SU-DHL-6 (cell line): ENCODE measurements around the gene CLCA4.

Experiments used
- H2AFZ ChIP-seq: fragments of 200-600 bp; sonication (generic); 2 replicates; pipeline ENCODE4 v1.6.1; 2014; ENCODE audit warnings: low read depth, mild to moderate bottlenecking, moderate library complexity, mixed read lengths, antibody characterized with exemption, low read length; ENCODE audit not compliant: severe bottlenecking
- H3F3A ChIP-seq: fragments of 200-600 bp; shearing (Covaris generic); 2 replicates; pipeline ENCODE4 v1.6.0; 2016; ENCODE audit warnings: antibody characterized with exemption, mild to moderate bottlenecking; ENCODE audit not compliant: insufficient read depth
- H3K27ac ChIP-seq: fragments of 200-600 bp; sonication (generic); 2 replicates; pipeline ENCODE4 v1.5.1; 2016; ENCODE audit warnings: low read depth, mild to moderate bottlenecking, low read length, moderate library complexity, mixed read lengths
- H3K27me3 ChIP-seq: fragments of 200-600 bp; sonication (generic), shearing (Covaris generic); 2 replicates; pipeline ENCODE4 v1.6.0; 2014; ENCODE audit warnings: mild to moderate bottlenecking, low read length
- H3K36me3 ChIP-seq: fragments of 200-600 bp; sonication (generic); 2 replicates; pipeline ENCODE4 v1.6.1; 2014; ENCODE audit warnings: mild to moderate bottlenecking, low read length, mixed read lengths
- H3K4me2 ChIP-seq: fragments of 300-600, 200-600 bp; shearing (Covaris generic), sonication (generic); 2 replicates; pipeline ENCODE4 v1.6.0; 2014; ENCODE audit warnings: low read length, low read depth, mild to moderate bottlenecking; ENCODE audit not compliant: poor library complexity, severe bottlenecking
- H3K4me3 ChIP-seq: fragments of 200-600 bp; sonication (generic); 2 replicates; pipeline ENCODE4 v1.5.1; 2014; ENCODE audit warnings: antibody characterized with exemption, low read length, mild to moderate bottlenecking, mixed read lengths; ENCODE audit not compliant: insufficient read depth, poor library complexity, severe bottlenecking
- H3K79me2 ChIP-seq: fragments of 200-600 bp; sonication (generic); 2 replicates; pipeline ENCODE4 v1.6.1; 2014; ENCODE audit warnings: mild to moderate bottlenecking, low read length, moderate library complexity; ENCODE audit not compliant: insufficient read depth
- H3K9ac ChIP-seq: fragments of 200-600 bp; sonication (generic); 2 replicates; pipeline ENCODE4 v1.7.0; 2014; ENCODE audit warnings: mild to moderate bottlenecking, low read length
- H3K9me2 ChIP-seq: fragments of 200-600 bp; sonication (generic); replicated peaks from 2 replicates; pipeline ENCODE4 v1.6.1; 2014; ENCODE audit warnings: low read length; ENCODE audit not compliant: insufficient read depth
- H3K9me3 ChIP-seq: fragments of 200-600 bp; sonication (generic); 2 replicates; pipeline ENCODE4 v1.6.1; 2014; ENCODE audit warnings: low read length, mixed read lengths; ENCODE audit not compliant: insufficient read depth
- H4K20me1 ChIP-seq: fragments of 200-600 bp; sonication (generic); 2 replicates; pipeline ENCODE4 v1.6.1; 2014; ENCODE audit warnings: low read depth, mild to moderate bottlenecking, antibody characterized with exemption, low read length, moderate library complexity, mixed read lengths
- CTCF ChIP-seq: fragments of 200-600 bp; sonication (generic); IDR thresholded peaks from one replicate; pipeline ENCODE4 v1.5.1; 2017; ENCODE audit warnings: antibody characterized with exemption, mild to moderate bottlenecking, low read length, moderate library complexity; ENCODE audit not compliant: insufficient read depth, poor library complexity, severe bottlenecking
- EZH2phosphoT487 ChIP-seq: fragments of 200-600 bp; sonication (generic), shearing (Covaris generic); conservative IDR thresholded peaks from 2 replicates; pipeline ENCODE4 v1.6.1; 2018; ENCODE audit warnings: mild to moderate bottlenecking, antibody characterized with exemption, low read length, moderate library complexity, mixed read lengths

CLCA4 gene

GRCh38 chr1:86616433-86616832, 69.6 kb downstream of the CLCA4 start:
- Histone ChIP-seq H4K20me1 (no peaks in the 10 kb centered on the region), H2AFZ (peak overlapping the region; percentile 34), H3F3A (no peaks in the 10 kb centered on the region; the same call in none of the 2 replicates), H3K9ac (no peak overlapping the region), H3K4me2 (peak overlapping the region; percentile 60), H3K4me3 (no peak overlapping the region), H3K9me3 (peaks cover 8% of the 10 kb centered on the region; the same call in 1 of the 2 replicates), H3K79me2 (no peaks in the 10 kb centered on the region), H3K9me2 (no peaks in the 10 kb centered on the region), H3K27me3 (no peaks in the 10 kb centered on the region), H3K27ac (peak overlapping the region; percentile 48; the same call in 1 of the 2 replicates), H3K36me3 (no peaks in the 10 kb centered on the region)
- TF ChIP-seq CTCF (no peak), EZH2phosphoT487 (no peak)

GRCh38 chr1:86616871-86617270, 70.0 kb downstream of the CLCA4 start:
- Histone ChIP-seq H3K9ac (no peak overlapping the region), H3K27me3 (no peaks in the 10 kb centered on the region), H3K9me3 (peaks cover 8% of the 10 kb centered on the region; the same call in 1 of the 2 replicates), H3K79me2 (no peaks in the 10 kb centered on the region), H3K9me2 (no peaks in the 10 kb centered on the region), H3K4me3 (peak overlapping the region; percentile 28), H4K20me1 (no peaks in the 10 kb centered on the region), H3K36me3 (no peaks in the 10 kb centered on the region), H3K27ac (peak overlapping the region; percentile 65), H2AFZ (peak overlapping the region; percentile 96), H3K4me2 (peak overlapping the region; percentile 60), H3F3A (no peaks in the 10 kb centered on the region; the same call in none of the 2 replicates)
- TF ChIP-seq EZH2phosphoT487 = no peak
- no peak for TF ChIP-seq CTCF

GRCh38 chr1:86618358-86618757, 71.5 kb downstream of the CLCA4 start:
- Histone ChIP-seq H3K27ac (no peak overlapping the region), H3K4me2 (peak overlapping the region; percentile 60), H3K9ac (no peak overlapping the region), H3K36me3 (no peaks in the 10 kb centered on the region), H2AFZ (peak overlapping the region; percentile 56), H3K9me2 (no peaks in the 10 kb centered on the region), H3K4me3 (no peak overlapping the region), H3K27me3 (no peaks in the 10 kb centered on the region), H3K9me3 (peaks cover 8% of the 10 kb centered on the region; the same call in 1 of the 2 replicates), H4K20me1 (no peaks in the 10 kb centered on the region), H3K79me2 (no peaks in the 10 kb centered on the region), H3F3A (no peaks in the 10 kb centered on the region; the same call in none of the 2 replicates)
- TF ChIP-seq CTCF (no peak), EZH2phosphoT487 (no peak)
